K562 (cell line): Measurements from ENCODE around the gene ZNF407.

Experiments
- CREB1 ChIP-seq, 2 experiments: sonication (generic) in 1 of 2; formaldehyde crosslinking in 1 of 2; IDR thresholded peaks; 2 replicates each; pipeline versions ENCODE4 v1.6.1 to v1.8.0; 2012 to 2022; ENCODE audit warnings: inconsistent platforms in 1 of 2, mild to moderate bottlenecking in 1 of 2, missing genetic modification reagents in 1 of 2, moderate library complexity in 1 of 2
- E2F3 ChIP-seq: fragments of 250-450 bp; sonication (Bioruptor Pico); IDR thresholded peaks from 2 replicates; pipeline ENCODE4 v1.4.0; 2020; ENCODE audit warnings: mild to moderate bottlenecking
- ELF1 ChIP-seq: fragments of 200-800 bp; sonication (Bioruptor generic); IDR thresholded peaks from 2 replicates; pipeline ENCODE4 v1.6.1; 2016; ENCODE audit warnings: missing genetic modification characterization, missing compliant biosample characterization
- FOXM1 ChIP-seq, 2 experiments: fragments of 450-650 bp in 1 of 2; sonication (generic) in 1 of 2; formaldehyde crosslinking in 1 of 2; IDR thresholded peaks; 2 replicates each; pipeline versions ENCODE4 v1.6.1 to v1.9.0; 2017 to 2022; ENCODE audit warnings: low read depth in 2 of 2, mild to moderate bottlenecking in 2 of 2, missing genetic modification reagents in 1 of 2, moderate library complexity in 1 of 2
- JUNB ChIP-seq: fragments of 450-650 bp; formaldehyde crosslinking; conservative IDR thresholded peaks from 2 replicates; pipeline ENCODE4 v1.4.0; 2020; ENCODE audit warnings: mild to moderate bottlenecking
- LARP7 ChIP-seq: fragments of 450-650 bp; IDR thresholded peaks from 2 replicates; pipeline ENCODE4 v1.6.1; 2016
- NBN ChIP-seq: fragments of 450-650 bp; IDR thresholded peaks from 2 replicates; pipeline ENCODE4 v1.6.1; 2016; ENCODE audit warnings: low read depth, mild to moderate bottlenecking
- THAP7 ChIP-seq: fragments of 250-450 bp; sonication (Bioruptor Pico); IDR thresholded peaks from 2 replicates; pipeline ENCODE4 v1.5.0; 2021
- ZBTB2 ChIP-seq: fragments of 450-650 bp; IDR thresholded peaks from 2 replicates; pipeline ENCODE4 v1.6.1; 2016; ENCODE audit warnings: antibody characterized with exemption
- ZNF121 ChIP-seq: sonication (generic); formaldehyde crosslinking; conservative IDR thresholded peaks from 2 replicates; pipeline ENCODE4 v1.8.0; 2022; ENCODE audit warnings: missing genetic modification reagents
- TF ChIP-seq, protein P1 (sequence below): sonication (generic); formaldehyde crosslinking; IDR thresholded peaks from 2 replicates; pipeline ENCODE4 v1.8.0; 2022; ENCODE audit warnings: mild to moderate bottlenecking, missing genetic modification reagents
- TF ChIP-seq, protein P2 (sequence below): sonication (generic); formaldehyde crosslinking; IDR thresholded peaks from 2 replicates; pipeline ENCODE4 v1.8.0; 2022; ENCODE audit warnings: mild to moderate bottlenecking, missing genetic modification reagents, borderline replicate concordance

DNA sequence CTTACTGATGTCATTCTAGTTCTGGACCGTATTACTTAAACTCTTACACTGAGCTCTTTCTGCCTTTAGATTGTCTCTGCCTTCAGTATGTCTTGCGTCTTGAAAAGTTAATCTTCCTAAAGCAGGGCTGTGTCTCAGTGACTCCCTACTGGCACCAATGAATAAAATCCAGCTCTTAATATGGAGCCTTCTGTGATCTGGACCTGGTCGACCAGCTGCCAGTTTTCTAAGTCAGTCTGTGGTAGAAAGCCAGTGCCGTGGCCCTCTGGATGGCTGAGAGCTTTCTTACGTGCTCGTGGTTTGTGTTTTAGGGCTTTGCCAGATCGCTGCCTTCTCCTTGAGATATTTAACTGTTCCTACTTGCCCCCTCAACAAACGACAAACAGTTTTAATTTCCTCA, 26.8 kb downstream of the ZNF407 start:
- TF ChIP-seq FOXM1 (IDR thresholded peaks at IDR 0.05; ENCODE audit: low read depth) (no peak), FOXM1 (CRISPR knock-in tag; IDR thresholded peaks at IDR 0.05; ENCODE audit: low read depth) (no peak), ELF1 (tag) (no peak), LARP7 (no peak), ZNF121 (no peak), ZBTB2 (no peak), JUNB (CRISPR knock-in tag) (no peak), THAP7 (no peak), CREB1 (IDR thresholded peaks at IDR 0.05) (no peak), CREB1 (CRISPR knock-in tag; IDR thresholded peaks at IDR 0.05) (no peak), NBN (no peak), E2F3 (CRISPR knock-in tag) (no peak)
- TF ChIP-seq, protein P1, sequence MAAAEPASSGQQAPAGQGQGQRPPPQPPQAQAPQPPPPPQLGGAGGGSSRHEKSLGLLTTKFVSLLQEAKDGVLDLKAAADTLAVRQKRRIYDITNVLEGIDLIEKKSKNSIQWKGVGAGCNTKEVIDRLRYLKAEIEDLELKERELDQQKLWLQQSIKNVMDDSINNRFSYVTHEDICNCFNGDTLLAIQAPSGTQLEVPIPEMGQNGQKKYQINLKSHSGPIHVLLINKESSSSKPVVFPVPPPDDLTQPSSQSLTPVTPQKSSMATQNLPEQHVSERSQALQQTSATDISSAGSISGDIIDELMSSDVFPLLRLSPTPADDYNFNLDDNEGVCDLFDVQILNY (CRISPR knock-in tag), result no peak
- TF ChIP-seq, protein P2, sequence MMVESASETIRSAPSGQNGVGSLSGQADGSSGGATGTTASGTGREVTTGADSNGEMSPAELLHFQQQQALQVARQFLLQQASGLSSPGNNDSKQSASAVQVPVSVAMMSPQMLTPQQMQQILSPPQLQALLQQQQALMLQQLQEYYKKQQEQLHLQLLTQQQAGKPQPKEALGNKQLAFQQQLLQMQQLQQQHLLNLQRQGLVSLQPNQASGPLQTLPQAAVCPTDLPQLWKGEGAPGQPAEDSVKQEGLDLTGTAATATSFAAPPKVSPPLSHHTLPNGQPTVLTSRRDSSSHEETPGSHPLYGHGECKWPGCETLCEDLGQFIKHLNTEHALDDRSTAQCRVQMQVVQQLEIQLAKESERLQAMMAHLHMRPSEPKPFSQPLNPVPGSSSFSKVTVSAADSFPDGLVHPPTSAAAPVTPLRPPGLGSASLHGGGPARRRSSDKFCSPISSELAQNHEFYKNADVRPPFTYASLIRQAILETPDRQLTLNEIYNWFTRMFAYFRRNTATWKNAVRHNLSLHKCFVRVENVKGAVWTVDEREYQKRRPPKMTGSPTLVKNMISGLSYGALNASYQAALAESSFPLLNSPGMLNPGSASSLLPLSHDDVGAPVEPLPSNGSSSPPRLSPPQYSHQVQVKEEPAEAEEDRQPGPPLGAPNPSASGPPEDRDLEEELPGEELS (CRISPR knock-in tag), result no peak
